Measurements from ENCODE around the gene FAM13B. TPM values are rescaled to one million over a fixed set of nuclear protein-coding genes. Genes with fewer than 3 reads are reported as not detected.
"Not testable (repeated sequence)": the region's sequence is repeated elsewhere in the genome, so short reads cannot be mapped to it uniquely, and the experiment has no call there.

FAM13B gene
- total RNA-seq, 1 donor from 2014 or later, result 10.4 TPM

DNA sequence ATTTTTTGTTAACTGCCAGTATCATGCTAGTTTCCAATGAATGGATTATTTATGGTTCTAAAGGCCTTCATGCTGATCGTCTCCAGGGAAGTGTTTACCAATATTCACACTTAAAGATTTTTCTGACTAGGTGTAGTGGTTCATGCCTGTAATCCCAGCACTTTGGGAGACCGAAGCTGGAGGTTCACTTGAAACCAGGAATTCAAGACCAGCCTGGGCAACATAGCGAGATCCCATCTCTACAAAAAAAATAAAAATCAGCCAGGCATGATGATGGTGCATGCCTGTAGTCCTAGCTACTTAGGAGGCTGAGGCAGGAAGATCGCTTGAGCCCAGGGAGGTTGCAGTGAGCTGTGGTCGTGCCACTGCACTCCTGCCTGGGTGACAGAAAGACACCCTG is 43.5 kb downstream of the FAM13B start:
- no peak for DNase-seq (ENCODE audit: low read depth, low spot score)

DNA sequence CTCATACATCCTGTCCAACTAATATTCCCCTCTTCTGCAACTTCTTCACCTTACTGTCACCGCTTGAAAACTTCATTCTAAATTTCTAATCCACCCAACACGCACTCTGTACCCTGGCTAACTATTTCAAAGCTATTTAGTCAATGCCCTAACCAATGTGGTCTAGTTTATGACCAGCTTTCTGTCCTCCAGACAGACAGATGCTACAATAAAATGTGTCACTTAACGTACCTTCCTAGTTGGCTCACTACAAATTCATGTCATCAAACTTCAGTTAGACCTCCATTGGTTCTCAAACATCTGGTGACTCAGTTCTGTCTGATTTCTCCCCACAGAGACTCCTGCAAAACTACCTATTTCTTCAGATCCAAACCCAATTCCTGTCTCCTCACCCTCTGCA is 57.7 kb downstream of the FAM13B start:
- DNase-seq (ENCODE audit: low read depth, low spot score), result no peak

DNA sequence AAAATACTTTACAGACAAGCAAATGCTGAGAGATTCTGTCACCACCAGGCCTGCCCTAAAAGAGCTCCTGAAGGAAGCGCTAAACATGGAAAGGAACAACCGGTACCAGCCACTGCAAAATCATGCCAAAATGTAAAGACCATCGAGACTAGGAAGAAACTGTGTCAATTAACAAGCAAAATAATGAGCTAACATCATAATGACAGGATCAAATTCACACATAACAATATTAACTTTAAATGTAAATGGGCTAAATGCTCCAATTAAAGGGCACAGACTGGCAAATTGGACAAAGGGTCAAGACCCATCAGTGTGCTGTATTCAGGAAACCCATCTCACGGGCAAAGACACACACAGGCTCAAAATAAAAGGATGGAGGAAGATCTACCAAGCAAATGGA is 62.5 kb downstream of the FAM13B start:
- not testable (repeated sequence) for DNase-seq (ENCODE audit: low read depth, low spot score)

GRCh38 chr5:137960819-137961218 is 72.1 kb downstream of the FAM13B start:
- DNase-seq (ENCODE audit: low read depth, low spot score), result no peak

GRCh38 chr5:137960141-137960540 is 72.7 kb downstream of the FAM13B start:
- DNase-seq (ENCODE audit: low read depth, low spot score), result no peak

DNA sequence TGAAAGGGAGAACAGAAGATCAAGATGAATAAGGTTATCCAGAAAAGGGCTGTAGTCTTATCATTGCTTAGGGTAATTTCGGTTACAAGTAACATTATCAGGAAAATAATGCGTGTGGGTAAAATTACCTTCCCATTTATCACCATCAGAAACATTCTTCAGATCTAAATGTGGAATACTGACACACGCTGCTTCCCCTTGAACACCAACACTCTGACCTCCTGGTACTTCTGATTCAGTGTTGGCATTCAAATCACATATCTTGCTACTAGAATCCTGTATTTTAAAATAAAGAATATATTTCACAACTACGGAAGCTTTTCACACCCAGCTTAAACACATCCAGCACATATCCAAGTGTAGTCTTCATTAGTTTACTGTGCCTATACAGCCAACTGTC is 73.4 kb downstream of the FAM13B start:
- DNase-seq (ENCODE audit: low read depth, low spot score), result no peak

GRCh38 chr5:137957948-137958347 is 74.9 kb downstream of the FAM13B start:
- DNase-seq (ENCODE audit: low read depth, low spot score), result peak; percentile 57

DNA sequence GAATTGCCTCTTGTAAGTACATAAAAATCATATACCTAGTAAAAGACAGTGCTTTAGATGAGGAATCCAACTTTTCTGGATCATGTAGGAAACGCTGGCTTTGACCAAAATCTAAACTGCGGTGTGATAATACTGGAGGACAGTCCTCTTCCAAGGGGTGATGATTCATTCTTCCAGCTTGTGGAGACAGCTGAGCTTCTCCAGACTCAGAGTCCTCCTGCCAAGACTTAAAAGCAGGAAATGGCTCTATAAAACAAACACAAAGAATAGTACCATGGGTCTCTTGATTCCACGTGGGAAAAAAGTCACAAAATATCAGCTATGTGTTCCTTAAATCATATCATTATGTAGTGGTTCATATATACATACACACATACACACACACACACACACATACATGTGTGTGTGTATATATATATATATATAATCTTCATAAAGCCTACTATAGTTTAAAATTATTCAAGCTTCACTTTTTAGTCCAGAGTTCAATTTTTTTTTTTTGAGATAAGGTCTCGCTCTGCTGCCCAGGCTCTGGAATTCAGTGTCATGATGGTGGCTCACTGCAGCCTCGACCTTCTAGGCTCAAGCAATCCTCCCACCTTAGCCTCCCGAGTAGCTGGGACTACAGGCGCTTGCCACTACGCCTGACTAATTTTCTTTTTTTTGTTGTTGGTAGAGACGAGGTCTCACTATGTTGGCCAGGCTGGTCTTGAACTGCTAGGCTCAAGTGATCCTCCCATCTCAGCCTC is 78.6 kb downstream of the FAM13B start:
- DNase-seq (ENCODE audit: low read depth, low spot score), result peak; percentile 78

DNA sequence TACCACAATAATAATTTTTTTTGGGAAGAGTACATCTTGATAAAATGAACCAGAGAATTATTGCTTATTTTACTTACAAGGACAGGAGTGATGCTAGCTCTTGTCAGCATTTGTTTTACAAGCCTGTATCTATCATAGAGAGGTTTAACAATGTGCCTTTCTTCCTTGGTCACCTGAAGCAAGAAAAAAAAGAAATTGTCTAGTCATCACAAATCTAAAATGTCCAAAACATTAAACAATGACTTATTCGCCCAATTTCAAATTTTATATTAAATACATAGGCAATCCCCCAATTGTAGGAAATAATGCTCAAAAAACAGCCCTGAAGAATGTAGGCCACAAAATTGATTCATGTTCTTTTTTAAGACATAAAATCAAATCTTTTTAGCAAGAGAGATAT is 87.1 kb downstream of the FAM13B start:
- no peak for DNase-seq (ENCODE audit: low read depth, low spot score)

DNA sequence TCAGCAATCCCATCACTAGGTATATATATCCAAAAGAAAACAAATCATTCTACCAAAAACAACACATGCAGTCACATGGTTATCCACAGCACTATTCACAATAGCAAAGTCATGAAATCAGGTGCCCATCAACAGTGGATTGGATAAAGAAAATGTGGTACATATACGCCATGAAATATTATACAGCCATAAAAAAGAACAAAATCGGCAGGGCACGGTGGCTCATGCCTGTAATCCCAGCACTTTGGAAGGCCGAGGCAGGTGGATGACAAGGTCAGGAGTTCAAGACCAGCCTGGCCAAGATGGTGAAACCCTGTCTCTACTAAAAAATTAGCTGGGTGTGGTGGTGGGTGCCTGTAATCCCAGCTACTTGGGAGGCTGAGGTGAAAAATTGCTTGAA is 88.6 kb downstream of the FAM13B start:
- not testable (repeated sequence) for DNase-seq (ENCODE audit: low read depth, low spot score)

DNA sequence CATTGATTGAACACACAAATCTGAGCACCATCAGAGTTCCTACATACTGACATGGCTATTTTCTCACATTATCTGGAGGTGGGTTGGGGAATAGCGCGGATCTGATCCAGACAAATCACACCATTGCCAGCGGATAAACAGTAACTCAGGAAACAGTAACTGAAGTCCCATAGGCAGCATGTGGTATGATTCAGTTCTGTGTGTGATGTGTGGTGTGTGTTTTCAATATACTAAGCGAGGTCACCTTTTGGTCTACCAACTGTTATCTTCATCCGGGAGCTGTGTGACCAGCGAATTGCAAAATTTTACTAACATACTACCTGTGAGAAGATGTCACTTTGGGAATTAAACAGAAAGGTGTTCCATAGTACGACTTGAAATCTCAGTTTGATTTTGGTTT is 93.5 kb downstream of the FAM13B start:
- no peak for DNase-seq (ENCODE audit: low read depth, low spot score)

DNA sequence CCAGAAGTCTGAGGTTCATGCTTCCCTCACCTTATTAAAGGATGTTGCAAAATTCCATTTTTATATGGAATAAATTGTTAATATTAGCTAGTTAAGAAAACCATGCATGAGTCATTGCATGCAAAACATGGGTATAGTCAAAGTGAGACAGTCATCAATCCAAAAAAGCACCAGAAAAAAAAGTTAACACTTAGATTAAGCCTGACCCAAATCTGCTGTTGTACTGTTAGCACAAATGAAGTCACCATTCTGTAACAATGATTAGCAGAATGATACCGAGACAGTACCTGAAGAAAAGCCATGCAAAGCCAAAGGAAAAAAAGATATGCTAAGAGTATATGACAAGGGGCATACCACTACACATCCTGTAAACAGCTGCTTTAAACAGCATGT is 94.1 kb downstream of the FAM13B start:
- no peak for DNase-seq (ENCODE audit: low read depth, low spot score)

DNA sequence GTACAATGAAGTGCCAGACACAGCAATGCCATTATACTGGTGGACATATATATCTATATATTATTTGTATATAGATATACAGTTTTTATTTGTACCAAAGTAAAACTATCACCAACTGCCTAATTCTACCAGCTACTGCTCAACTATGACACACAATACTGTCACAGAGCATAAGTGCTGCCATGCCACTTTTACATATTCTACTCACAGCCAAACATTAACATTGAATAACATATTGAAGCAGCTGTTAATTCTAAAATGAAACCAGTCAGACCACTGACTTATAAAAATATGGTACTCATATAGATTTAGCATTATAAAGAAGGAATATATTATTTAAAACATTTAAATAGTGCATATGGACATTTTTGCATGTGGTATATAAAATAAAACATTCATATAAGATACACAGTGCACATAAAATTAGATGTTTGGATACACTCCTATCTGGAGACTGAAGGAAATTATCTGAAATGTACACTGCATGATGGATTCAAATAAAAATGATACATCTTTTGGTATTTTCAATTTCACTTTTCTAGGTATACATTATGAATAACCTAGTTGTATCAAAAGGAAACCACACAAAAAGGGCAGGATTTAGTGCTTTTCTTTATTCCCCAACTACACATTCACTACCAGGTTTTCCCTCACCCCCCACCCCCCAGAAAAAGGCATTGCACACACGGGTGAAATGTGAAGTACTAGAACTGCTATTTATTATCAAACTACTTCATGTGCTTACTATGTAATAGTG is 94.7 kb downstream of the FAM13B start:
- no peak for DNase-seq (ENCODE audit: low read depth, low spot score)

- DNase-seq (ENCODE audit: low read depth, low spot score), result no peak
Observed at GRCh38 chr5:137935694-137936093, 97.2 kb downstream of the FAM13B start.

DNA sequence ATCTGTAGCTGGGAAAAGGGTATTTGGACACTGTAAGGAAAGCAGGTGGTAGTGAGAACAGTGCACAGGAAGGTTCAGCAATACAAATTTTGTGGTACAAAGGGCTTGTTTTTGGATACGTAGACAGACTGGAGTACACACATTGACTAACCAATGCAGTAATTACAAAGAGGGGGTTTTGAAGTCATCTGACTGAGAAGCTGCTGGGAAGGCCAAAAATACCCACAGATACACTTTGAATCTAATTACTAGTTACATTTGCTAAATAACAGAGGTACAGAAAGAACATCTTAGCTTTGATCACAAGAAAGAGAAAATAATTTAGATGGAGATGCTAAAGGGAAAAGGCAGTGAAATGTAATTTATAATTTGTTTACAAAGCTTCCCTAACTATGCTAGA is 97.7 kb downstream of the FAM13B start:
- no peak for DNase-seq (ENCODE audit: low read depth, low spot score)

- DNase-seq (ENCODE audit: low read depth, low spot score), result no peak
Observed at GRCh38 chr5:137933491-137933911, 99.4 kb downstream of the FAM13B start.

DNA sequence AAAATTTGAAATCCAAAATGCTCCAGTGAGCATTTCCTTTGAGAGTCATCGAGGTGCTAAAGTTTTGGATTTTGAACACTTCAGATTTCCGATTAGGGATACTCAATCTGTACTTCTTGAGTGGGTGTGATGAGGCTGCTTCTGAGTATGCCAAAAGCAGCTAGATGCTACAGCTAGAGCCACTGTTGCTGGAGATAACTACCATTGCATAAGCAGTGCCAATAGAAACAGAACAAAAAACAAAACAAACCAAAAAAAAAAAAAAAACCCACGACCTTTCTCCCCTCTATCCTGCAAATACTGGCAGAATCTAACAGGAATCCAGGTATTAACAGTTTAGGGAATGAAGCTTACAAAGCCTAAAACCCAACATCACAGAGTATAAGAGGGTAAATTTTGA is 100.1 kb downstream of the FAM13B start:
- no peak for DNase-seq (ENCODE audit: low read depth, low spot score)

DNA sequence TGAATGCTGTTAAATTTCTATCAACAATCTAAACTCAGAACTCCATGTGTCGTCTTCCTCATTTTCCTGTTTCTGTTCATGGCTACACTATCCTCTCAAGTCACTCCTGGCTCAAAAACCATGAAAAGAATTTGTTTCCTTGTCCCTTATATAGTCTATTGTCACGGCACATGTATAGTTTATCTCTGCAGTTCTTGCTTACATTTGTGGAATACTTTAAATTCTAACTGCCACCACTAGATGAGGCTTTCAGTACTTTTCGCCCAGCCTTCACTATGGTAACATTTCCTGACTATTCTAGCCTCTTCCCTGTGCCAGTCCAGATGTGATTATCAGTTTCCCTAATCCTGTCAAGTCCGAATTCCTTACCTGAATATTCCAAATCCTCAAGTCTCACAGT is 109.0 kb downstream of the FAM13B start:
- DNase-seq (ENCODE audit: low read depth, low spot score), result no peak

- DNase-seq (ENCODE audit: low read depth, low spot score), result no peak
Observed at GRCh38 chr5:137921931-137922330, 110.9 kb downstream of the FAM13B start.

- DNase-seq (ENCODE audit: low read depth, low spot score), result no peak
Observed at GRCh38 chr5:137916923-137917322, 116.0 kb downstream of the FAM13B start.

GRCh38 chr5:137914758-137915157 is 118.1 kb downstream of the FAM13B start:
- DNase-seq (ENCODE audit: low read depth, low spot score), result no peak

GRCh38 chr5:137902408-137903133 is 130.3 kb downstream of the FAM13B start:
- no peak for DNase-seq (ENCODE audit: low read depth, low spot score)
